ENCODE data around the gene FAM131B. TPM values are rescaled to one million over a fixed set of nuclear protein-coding genes. Genes with fewer than 3 reads are reported as not detected.
A peak's percentile ranks its signal among the peaks of the same experiment; 100 is the strongest.

FAM131B gene
- total and polyA plus RNA-seq, 7 donors: under 0.01 to 15.7 (median 6.4) TPM

GRCh38 chr7:143396625-143397556 is 34.4 kb upstream of the FAM131B start:
- TF ChIP-seq POLR2AphosphoS5 (IDR thresholded peaks at IDR 0.05) (no peak), POLR2A (IDR thresholded peaks at IDR 0.05) (no peak)
- peaks cover 0 to 20% (median 17%) of the 10 kb centered on the region in 4 donors for H3K4me1 ChIP-seq
- peak; percentile 65 for DNase-seq
- 89 to 93% methylated on average over 28 of the region's 28 CpGs for WGBS, 2 donors
- H3K27me3 ChIP-seq: no peaks in the 10 kb centered on the region
- H3K36me3 ChIP-seq: peaks cover 0 to 7% (median 0%) of the 10 kb centered on the region in 4 donors
- H3K27ac ChIP-seq: no peak overlapping the region
- H3K4me3 ChIP-seq: no peak overlapping the region
- intact Hi-C loops (cut with DNase I): no loop called here
- no peaks in the 10 kb centered on the region for H3K9me3 ChIP-seq

GRCh38 chr7:143396182-143396581 is 33.7 kb upstream of the FAM131B start:
- no peak for DNase-seq
- no peak overlapping the region for H3K4me3 ChIP-seq
- H3K4me1 ChIP-seq: peaks cover 0 to 27% (median 24%) of the 10 kb centered on the region in 4 donors
- 82 to 83% methylated on average over 7 of the region's 7 CpGs for WGBS, 2 donors
- peaks cover 0 to 14% (median under 1%) of the 10 kb centered on the region in 4 donors for H3K36me3 ChIP-seq
- TF ChIP-seq EP300 (IDR thresholded peaks at IDR 0.05) (no peak), CTCF (IDR thresholded peaks at IDR 0.05) (no peak), POLR2AphosphoS5 (IDR thresholded peaks at IDR 0.05) (no peak), POLR2A (IDR thresholded peaks at IDR 0.05) (no peak)
- intact Hi-C loops (cut with DNase I): no loop called here
- no peaks in the 10 kb centered on the region for H3K9me3 ChIP-seq
- H3K27me3 ChIP-seq: no peaks in the 10 kb centered on the region
- peak overlapping the region in 1 of 4 donors; percentile 4 for H3K27ac ChIP-seq

- Histone ChIP-seq H3K4me3 (no peak overlapping the region), H3K27ac (peak overlapping the region in 1 of 4 donors; percentile 4), H3K9me3 (no peaks in the 10 kb centered on the region), H3K27me3 (no peaks in the 10 kb centered on the region), H3K36me3 (peaks cover 4 to 21% (median 7%) of the 10 kb centered on the region in 4 donors), H3K4me1 (peaks cover 0 to 34% (median 31%) of the 10 kb centered on the region in 4 donors)
- intact Hi-C loops (cut with DNase I): no loop called here
- DNase-seq: peak; percentile 68
- WGBS, 2 donors: 67 to 76% methylated on average over 21 of the region's 21 CpGs
- TF ChIP-seq POLR2AphosphoS5 (IDR thresholded peaks at IDR 0.05): no peak
- peak in 1 of 4 experiments; percentile 22 for TF ChIP-seq CTCF (IDR thresholded peaks at IDR 0.05)
Measured at GRCh38 chr7:143395187-143396149, 33.0 kb upstream of the FAM131B start.

GRCh38 chr7:143394777-143395176 is 32.3 kb upstream of the FAM131B start:
- WGBS, 2 donors: 82 to 87% methylated on average over 6 of the region's 6 CpGs
- H3K4me1 ChIP-seq: peaks cover 0 to 41% (median 38%) of the 10 kb centered on the region in 4 donors
- no peak overlapping the region for H3K4me3 ChIP-seq
- H3K9me3 ChIP-seq: no peaks in the 10 kb centered on the region
- no peaks in the 10 kb centered on the region for H3K27me3 ChIP-seq
- TF ChIP-seq POLR2AphosphoS5 (IDR thresholded peaks at IDR 0.05): no peak
- no peak for TF ChIP-seq CTCF (IDR thresholded peaks at IDR 0.05)
- no peak for TF ChIP-seq EP300 (IDR thresholded peaks at IDR 0.05)
- TF ChIP-seq POLR2A (IDR thresholded peaks at IDR 0.05): no peak
- intact Hi-C loops (cut with DNase I): no loop called here
- H3K36me3 ChIP-seq: peaks cover 9 to 28% (median 14%) of the 10 kb centered on the region in 4 donors
- H3K27ac ChIP-seq: no peak overlapping the region
- DNase-seq: peak; percentile 64
